Ovary (tissue), 9 donors: ENCODE results near the gene DIP2C. TPM values are rescaled to one million over a fixed set of nuclear protein-coding genes. Genes with fewer than 3 reads are reported as not detected.

Source experiments
- DNase-seq, 5 donors: peaks; one replicate each; pipeline ENCODE4 v3.0.0-alpha.2; 2019 to 2020
- H3K27ac ChIP-seq, 2 donors: fragments of 200-600 bp; one replicate each; pipeline versions ENCODE4 v1.5.1 to v1.8.0; 2019 to 2022
- H3K27me3 ChIP-seq: fragments of 200-600 bp; one replicate; pipeline ENCODE4 v1.8.0; 2022
- H3K36me3 ChIP-seq: fragments of 200-600 bp; sonication (generic); one replicate; pipeline ENCODE4 v1.5.1; 2019
- H3K4me1 ChIP-seq: one replicate; pipeline ENCODE4 v1.8.1; 2013; ENCODE audit warnings: mild to moderate bottlenecking, moderate library complexity; ENCODE audit not compliant: insufficient read depth
- H3K4me3 ChIP-seq: fragments of 200-600 bp; sonication (generic); one replicate; pipeline ENCODE4 v1.5.1; 2017
- H3K9me3 ChIP-seq, 2 donors: fragments of 200-600 bp in 1 of 2; sonication (generic) in 1 of 2; one replicate each; pipeline versions ENCODE4 v1.5.1 to v1.8.1; 2013 to 2019; ENCODE audit warnings: mild to moderate bottlenecking in 1 of 2, moderate library complexity in 1 of 2
- EP300 ChIP-seq: sonication (generic); formaldehyde crosslinking; IDR thresholded peaks from one replicate; pipeline ENCODE4 v1.6.1; 2017; ENCODE audit warnings: antibody characterized with exemption
- POLR2A ChIP-seq: fragments of 450-650 bp; IDR thresholded peaks from one replicate; pipeline ENCODE4 v1.6.1; 2017; ENCODE audit warnings: antibody characterized with exemption, mild to moderate bottlenecking, moderate library complexity
- WGBS, 3 donors: extraction: QIAGEN DNeasy Blood & Tissue Kit in 1 of 3; methylation state at CpG; one replicate each; pipeline versions ENCODE4 v1.1.5 to v1.1.7; 2013 to 2017; 5-methylcytosine and 5-hydroxymethylcytosine counted together
- intact Hi-C, 4 donors: fragments of 100-400 bp; cut with DNase I; formaldehyde crosslinking; loops; one replicate each; pipeline versions ENCODE4 v1.11.0 to v1.15.1; 2022 to 2023
- polyA plus RNA-seq, 2 donors: library from polyadenylated mRNA; stranded (reverse); fragments of 200-250 nt in 1 of 2; fragments of 350-450 nt in 1 of 2; fragmentation: Illumina TruSeq in 1 of 2; extraction: RNeasy Lipid Tissue Mini Kit (QIAGEN cat#74804) in 1 of 2; gene quantifications; one replicate each; pipeline ENCODE4 v1.2.3, GENCODE V29; 2013 to 2014
- total RNA-seq, 7 donors: library from RNA; depleted of rRNA in 2 of 7; stranded (reverse); fragments of >200 nt in 2 of 7; fragmentation: NEBNext Ultra II Directional in 3 of 7; extraction: Animal tissue kit (Norgen Biotek cat#: 25700) in 3 of 7; gene quantifications; one replicate each; pipeline versions ENCODE4 v1.1.0 to v1.2.4, GENCODE V29; 2016 to 2023
- TF ChIP-seq, protein P1 (sequence below), 3 donors: fragments of 450-650 bp in 2 of 3; fragments of 200-600 bp in 1 of 3; IDR thresholded peaks; one replicate each; pipeline versions ENCODE4 v1.5.1 to v1.8.0; 2016 to 2022; ENCODE audit warnings: antibody characterized with exemption in 3 of 3, mild to moderate bottlenecking in 1 of 3
- donor health status: DM: no; HTN: no; CAD: no; lungs with moderate emphysema.
- donor health status: DM: no; HTN: no; CAD: no.
- donor health status: Bipolar disorder and iron deficiency.
- donor health status: DM: yes; HTN: yes; CAD: no.
- donor health status: DM: no; HTN: no; CAD: no.
- donor health status: DM: yes; HTN: yes; CAD: no.

The DIP2C gene
- total and polyA plus RNA-seq, 9 donors, result 10.1 to 29.4 (median 22.2) TPM

DNA sequence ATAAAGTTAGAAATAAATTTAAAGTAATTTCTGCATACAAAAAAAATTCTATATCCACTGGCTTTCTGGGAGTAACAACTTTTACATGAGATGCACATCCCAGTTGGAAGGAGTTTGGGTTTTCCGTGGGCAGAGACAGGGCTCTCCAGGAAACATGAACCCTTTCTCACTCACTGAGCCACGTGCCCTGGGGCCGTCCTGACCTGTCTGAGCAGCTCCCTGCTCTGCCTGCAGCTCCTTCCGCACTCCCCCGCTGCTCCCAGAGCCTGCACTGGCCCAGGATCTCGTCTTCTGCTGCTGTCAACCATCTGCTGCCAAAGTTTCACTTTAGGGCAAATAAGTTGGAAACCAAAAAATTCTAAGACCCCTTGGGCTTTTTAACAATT lies 169.1 kb downstream of the DIP2C start:
- Histone ChIP-seq H3K27me3 (no peaks in the 10 kb centered on the region), H3K4me3 (no peak overlapping the region), H3K9me3 (no peaks in the 10 kb centered on the region), H3K36me3 (no peaks in the 10 kb centered on the region), H3K27ac (no peak overlapping the region), H3K4me1 (peaks cover 9% of the 10 kb centered on the region)
- peak in 4 of 5 donors; percentile 54 to 65 (median 58) for DNase-seq
- 10 to 29% (median 24%) methylated on average over 6 of the region's 6 CpGs for WGBS, 3 donors
- intact Hi-C loops, result loop anchor here in 2 of 4 donors (10.0 kb wide), 1 partner anchor 164 kb away; the partner anchor contains the start of gene DIP2C (in 2 of the 2)
- no peak for TF ChIP-seq EP300
- TF ChIP-seq, protein P1, sequence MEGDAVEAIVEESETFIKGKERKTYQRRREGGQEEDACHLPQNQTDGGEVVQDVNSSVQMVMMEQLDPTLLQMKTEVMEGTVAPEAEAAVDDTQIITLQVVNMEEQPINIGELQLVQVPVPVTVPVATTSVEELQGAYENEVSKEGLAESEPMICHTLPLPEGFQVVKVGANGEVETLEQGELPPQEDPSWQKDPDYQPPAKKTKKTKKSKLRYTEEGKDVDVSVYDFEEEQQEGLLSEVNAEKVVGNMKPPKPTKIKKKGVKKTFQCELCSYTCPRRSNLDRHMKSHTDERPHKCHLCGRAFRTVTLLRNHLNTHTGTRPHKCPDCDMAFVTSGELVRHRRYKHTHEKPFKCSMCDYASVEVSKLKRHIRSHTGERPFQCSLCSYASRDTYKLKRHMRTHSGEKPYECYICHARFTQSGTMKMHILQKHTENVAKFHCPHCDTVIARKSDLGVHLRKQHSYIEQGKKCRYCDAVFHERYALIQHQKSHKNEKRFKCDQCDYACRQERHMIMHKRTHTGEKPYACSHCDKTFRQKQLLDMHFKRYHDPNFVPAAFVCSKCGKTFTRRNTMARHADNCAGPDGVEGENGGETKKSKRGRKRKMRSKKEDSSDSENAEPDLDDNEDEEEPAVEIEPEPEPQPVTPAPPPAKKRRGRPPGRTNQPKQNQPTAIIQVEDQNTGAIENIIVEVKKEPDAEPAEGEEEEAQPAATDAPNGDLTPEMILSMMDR (IDR thresholded peaks at IDR 0.05), result no peak

DNA sequence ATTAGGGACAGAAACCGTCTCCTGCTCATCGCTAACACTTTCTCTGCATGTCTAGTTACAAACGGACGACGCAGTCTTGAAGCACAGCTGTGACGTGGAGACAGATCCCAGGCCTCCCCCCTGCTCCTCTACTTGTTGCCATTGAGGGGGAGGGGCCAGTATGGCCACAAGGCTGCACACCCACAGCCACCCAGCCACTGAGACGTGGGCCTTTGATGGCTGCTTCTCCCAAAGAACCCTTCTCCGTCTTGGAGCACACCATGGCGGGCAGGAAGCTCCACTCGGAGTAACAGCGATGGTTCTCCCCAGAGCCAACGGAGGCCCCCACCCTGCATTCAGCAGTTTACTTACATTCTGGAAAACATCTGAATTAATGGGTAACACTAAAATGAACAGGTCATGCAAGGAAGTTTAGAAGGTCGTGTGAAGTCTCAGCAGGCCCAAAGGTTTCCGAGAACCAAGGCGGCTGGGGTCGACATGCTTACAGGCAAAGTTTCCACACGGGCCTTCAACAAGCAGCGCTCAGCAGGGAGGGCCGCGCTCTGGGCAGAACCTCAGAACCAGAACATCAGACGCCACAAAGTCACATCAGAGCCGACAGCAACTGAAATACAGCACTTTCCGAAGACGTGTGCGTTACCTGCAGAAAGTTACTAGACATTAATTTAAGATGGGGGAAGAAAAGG lies 169.6 kb downstream of the DIP2C start:
- Histone ChIP-seq H3K9me3 (no peaks in the 10 kb centered on the region), H3K4me1 (peaks cover 9% of the 10 kb centered on the region), H3K4me3 (no peak overlapping the region), H3K27ac (no peak overlapping the region), H3K27me3 (no peaks in the 10 kb centered on the region), H3K36me3 (no peaks in the 10 kb centered on the region)
- 87 to 90% (median 90%) methylated on average over 25 of the region's 25 CpGs for WGBS, 3 donors
- DNase-seq, result peak in 1 of 5 donors; percentile 35
- TF ChIP-seq EP300 (no peak), POLR2A (no peak)
- TF ChIP-seq, protein P1 (IDR thresholded peaks at IDR 0.05), result no peak
- intact Hi-C loops, result loop anchor here in 3 of 4 donors (5.0 to 10.0 kb wide), 3 partner anchors 165 to 267 kb away; partner anchors contain the start of gene DIP2C (in 2 of the 3)

DNA sequence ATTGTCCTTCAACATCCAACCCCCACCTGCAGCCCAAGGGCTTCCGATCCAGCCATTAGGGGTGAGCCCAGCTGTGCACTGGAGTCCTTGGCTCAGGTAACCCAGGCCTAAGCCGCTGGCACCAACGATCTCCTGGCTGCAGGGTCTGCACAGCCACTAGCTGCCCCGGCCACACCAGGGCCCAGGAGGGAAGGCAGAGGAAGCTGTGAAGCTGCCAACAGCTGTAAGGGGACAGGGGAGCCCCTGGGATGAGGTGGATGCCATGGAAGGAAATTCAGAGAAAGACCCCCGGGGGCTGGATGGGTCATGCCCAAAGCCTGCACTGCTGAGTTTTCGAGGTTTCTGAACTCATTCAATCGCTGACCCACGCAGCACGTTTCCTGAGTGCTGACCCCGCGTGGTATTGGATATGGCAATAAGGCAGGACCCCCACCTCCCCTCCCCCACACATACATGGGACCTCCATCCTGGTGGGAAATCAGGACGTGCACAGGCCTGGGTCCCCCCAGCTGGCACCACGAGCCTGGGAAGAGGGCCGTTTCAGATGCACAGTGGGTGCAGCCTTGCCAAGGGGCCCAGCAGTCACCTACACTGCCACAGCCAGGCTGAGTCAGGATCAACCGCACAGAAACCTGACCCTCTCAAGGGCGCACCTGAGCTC lies 170.3 kb downstream of the DIP2C start:
- DNase-seq, result peak in 2 of 5 donors; percentile 27 to 31
- H3K36me3 ChIP-seq, result no peaks in the 10 kb centered on the region
- WGBS, 3 donors, result 87 to 97% (median 91%) methylated on average over 16 of the region's 16 CpGs
- peaks cover 9% of the 10 kb centered on the region for H3K4me1 ChIP-seq
- intact Hi-C loops, result loop anchor here in 2 of 4 donors (5.0 to 10.0 kb wide), 2 partner anchors 266 to 268 kb away; no protein-coding TSS in a partner anchor
- H3K27ac ChIP-seq, result no peak overlapping the region
- H3K27me3 ChIP-seq, result no peaks in the 10 kb centered on the region
- no peaks in the 10 kb centered on the region for H3K9me3 ChIP-seq
- H3K4me3 ChIP-seq, result no peak overlapping the region
- TF ChIP-seq POLR2A, result no peak
- TF ChIP-seq, protein P1 (IDR thresholded peaks at IDR 0.05), result no peak
- TF ChIP-seq EP300, result no peak

DNA sequence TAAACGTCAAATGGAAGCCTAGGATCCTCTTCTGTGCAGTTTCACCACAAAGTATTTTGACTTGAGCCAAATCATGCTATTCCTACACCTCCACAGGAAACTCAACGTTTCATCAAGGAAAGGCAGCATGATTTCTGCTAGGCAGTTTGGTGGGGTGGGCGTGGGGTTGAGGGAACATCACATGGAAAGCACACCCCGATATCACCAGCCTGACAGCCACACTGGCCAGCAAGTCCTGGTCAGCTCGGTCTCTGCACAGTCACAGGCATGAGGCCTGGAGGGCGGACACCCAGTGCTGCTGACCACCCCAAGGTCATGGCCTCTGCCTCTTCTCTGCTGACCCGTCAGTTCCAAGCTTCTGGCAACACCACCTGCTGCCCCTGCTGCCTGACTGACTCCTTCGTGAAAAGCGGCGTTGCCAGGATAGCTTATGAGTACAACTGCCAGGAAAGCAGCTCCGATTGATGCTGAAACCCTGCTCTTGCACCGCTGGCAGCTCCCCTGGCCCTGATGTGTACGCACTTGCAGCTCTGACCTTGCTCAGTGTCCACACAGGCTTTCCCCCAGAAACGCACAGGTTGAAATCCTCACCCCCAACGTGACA lies 171.5 kb downstream of the DIP2C start:
- TF ChIP-seq, protein P1 (IDR thresholded peaks at IDR 0.05), result no peak
- TF ChIP-seq EP300 (no peak), POLR2A (no peak)
- peak in 1 of 5 donors; percentile 34 for DNase-seq
- no peaks in the 10 kb centered on the region for H3K9me3 ChIP-seq
- intact Hi-C loops, result loop anchor here in 2 of 4 donors (5.0 to 10.0 kb wide), 2 partner anchors 267 to 269 kb away; no protein-coding TSS in a partner anchor
- H3K4me1 ChIP-seq, result peaks cover 9% of the 10 kb centered on the region
- no peaks in the 10 kb centered on the region for H3K27me3 ChIP-seq
- no peak overlapping the region for H3K4me3 ChIP-seq
- 78 to 88% (median 82%) methylated on average over 15 of the region's 15 CpGs for WGBS, 3 donors
- no peak overlapping the region for H3K27ac ChIP-seq
- H3K36me3 ChIP-seq, result no peaks in the 10 kb centered on the region
